ENCODE measurements around the gene CORO2B. TPM values are rescaled to one million over a fixed set of nuclear protein-coding genes. Genes with fewer than 3 reads are reported as not detected.

CORO2B gene
- total RNA-seq, 1 donor from 2014 or later, result 82.5 TPM

DNA sequence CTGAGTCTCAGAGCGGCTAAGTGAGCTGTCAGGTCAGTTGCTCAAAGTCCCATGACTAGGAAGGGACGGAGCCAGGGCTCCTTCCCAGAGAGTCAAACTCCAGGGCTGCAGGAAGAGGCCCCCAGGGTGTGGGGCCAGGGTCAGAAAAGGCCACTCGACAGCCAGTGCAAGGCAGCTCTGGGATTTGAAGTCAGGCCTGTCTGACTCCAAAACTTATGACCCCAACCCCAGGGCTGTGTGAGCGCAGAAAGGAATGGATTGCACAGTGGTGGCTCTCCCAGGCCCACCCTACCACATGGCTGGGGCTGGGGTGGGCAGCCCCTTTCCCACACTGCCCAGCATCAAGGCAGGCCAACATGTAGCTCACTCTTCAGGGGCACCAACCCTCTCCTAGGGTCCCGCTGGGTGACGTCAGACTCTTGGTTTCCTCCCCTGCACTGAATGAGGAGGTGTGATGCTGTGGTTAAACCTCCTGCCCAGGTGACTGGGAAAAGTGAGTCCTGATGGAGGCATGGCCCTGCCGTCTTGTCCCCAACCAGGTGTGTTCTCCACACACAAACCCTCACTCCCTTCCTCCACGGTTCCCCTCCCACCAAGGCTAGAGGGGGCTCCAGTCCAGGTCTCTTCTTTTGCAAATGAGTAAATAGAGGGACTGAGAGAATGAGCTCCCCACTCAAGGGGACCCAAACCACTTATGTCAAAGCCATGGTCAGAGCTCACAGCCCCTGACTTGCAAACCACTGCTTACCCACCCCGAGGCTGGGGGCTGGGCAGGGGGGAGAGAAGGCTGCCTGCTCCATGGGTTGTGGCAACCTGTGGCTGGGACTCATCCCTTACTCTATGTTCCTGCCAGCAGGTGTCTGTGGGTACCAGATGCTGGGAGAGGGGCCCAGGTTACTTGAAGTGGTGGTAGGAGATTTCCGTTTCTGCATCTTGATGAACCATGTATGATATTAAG, 23.8 kb upstream of the CORO2B start:
- Mint-ChIP-seq H3K36me3 (ENCODE audit: low read depth) (peaks cover 9% of the 10 kb centered on the region), H3K4me1 (ENCODE audit: low read depth) (peaks cover 76% of the 10 kb centered on the region), H3K27ac (ENCODE audit: unreplicated experiment) (no peak overlapping the region), H3K9me3 (ENCODE audit: low read depth) (no peaks in the 10 kb centered on the region), H3K4me3 (ENCODE audit: unreplicated experiment) (no peak overlapping the region), H3K27me3 (ENCODE audit: low read depth) (no peaks in the 10 kb centered on the region)
- DNase-seq (ENCODE audit: low spot score), result peak; percentile 43
- TF ChIP-seq, protein P1, sequence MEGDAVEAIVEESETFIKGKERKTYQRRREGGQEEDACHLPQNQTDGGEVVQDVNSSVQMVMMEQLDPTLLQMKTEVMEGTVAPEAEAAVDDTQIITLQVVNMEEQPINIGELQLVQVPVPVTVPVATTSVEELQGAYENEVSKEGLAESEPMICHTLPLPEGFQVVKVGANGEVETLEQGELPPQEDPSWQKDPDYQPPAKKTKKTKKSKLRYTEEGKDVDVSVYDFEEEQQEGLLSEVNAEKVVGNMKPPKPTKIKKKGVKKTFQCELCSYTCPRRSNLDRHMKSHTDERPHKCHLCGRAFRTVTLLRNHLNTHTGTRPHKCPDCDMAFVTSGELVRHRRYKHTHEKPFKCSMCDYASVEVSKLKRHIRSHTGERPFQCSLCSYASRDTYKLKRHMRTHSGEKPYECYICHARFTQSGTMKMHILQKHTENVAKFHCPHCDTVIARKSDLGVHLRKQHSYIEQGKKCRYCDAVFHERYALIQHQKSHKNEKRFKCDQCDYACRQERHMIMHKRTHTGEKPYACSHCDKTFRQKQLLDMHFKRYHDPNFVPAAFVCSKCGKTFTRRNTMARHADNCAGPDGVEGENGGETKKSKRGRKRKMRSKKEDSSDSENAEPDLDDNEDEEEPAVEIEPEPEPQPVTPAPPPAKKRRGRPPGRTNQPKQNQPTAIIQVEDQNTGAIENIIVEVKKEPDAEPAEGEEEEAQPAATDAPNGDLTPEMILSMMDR (IDR thresholded peaks at IDR 0.05), result no peak

GRCh38 chr15:68555679-68556037, 23.1 kb upstream of the CORO2B start:
- Mint-ChIP-seq H3K36me3 (ENCODE audit: low read depth) (peaks cover 9% of the 10 kb centered on the region), H3K9me3 (ENCODE audit: low read depth) (no peaks in the 10 kb centered on the region), H3K4me3 (ENCODE audit: unreplicated experiment) (no peak overlapping the region), H3K27me3 (ENCODE audit: low read depth) (no peaks in the 10 kb centered on the region), H3K27ac (ENCODE audit: unreplicated experiment) (peak overlapping the region; percentile 57), H3K4me1 (ENCODE audit: low read depth) (peaks cover 76% of the 10 kb centered on the region)
- TF ChIP-seq, protein P1 (IDR thresholded peaks at IDR 0.05), result no peak
- DNase-seq (ENCODE audit: low spot score), result peak; percentile 56

DNA sequence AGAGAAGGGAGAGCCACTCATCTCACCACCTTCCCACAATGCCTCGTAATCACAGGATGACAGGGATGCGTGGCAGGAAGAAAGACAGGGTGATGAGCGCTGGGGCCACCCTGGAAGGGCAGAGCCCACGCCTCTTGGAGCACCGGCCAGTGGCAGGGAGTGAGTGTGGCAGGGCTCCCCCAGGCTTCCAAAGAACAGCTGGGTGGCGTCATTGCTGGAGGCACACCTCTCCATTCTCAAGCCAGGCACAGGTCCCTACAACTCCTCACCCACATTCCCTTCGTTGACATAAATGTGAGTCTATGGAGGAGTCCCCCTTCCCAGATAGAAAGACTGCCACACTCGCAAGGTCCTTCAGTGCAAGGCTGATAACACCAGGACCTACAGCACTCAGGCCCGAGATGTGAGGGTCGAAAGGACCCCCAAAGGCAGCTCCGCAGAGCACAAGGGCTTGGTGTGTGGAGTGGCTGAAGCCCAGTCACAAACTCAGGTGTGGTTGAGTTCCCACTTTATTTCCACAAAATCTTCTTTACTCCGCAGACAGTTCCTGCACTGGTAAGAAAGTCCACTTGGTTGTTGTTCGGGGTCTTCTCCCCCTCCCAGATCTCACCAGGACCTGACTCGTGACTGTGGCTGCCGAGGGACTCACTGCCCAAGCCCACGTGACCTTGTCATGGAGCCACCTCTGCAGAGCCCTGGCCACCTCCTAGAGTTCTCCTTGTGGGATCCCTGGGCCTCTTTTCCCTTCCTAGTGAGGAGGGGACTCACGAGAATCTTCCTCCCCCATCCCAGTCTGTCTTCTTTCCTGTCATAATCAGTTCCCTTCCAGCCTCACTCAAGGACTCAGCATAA, 22.4 kb upstream of the CORO2B start:
- no peaks in the 10 kb centered on the region for H3K9me3 Mint-ChIP-seq (ENCODE audit: low read depth)
- no peak overlapping the region for H3K4me3 Mint-ChIP-seq (ENCODE audit: unreplicated experiment)
- peak overlapping the region; percentile 57 for H3K27ac Mint-ChIP-seq (ENCODE audit: unreplicated experiment)
- H3K4me1 Mint-ChIP-seq (ENCODE audit: low read depth), result peaks cover 77% of the 10 kb centered on the region
- H3K36me3 Mint-ChIP-seq (ENCODE audit: low read depth), result peaks cover 9% of the 10 kb centered on the region
- no peaks in the 10 kb centered on the region for H3K27me3 Mint-ChIP-seq (ENCODE audit: low read depth)
- peak; percentile 69 for DNase-seq (ENCODE audit: low spot score)
- TF ChIP-seq, protein P1 (IDR thresholded peaks at IDR 0.05), result no peak

DNA sequence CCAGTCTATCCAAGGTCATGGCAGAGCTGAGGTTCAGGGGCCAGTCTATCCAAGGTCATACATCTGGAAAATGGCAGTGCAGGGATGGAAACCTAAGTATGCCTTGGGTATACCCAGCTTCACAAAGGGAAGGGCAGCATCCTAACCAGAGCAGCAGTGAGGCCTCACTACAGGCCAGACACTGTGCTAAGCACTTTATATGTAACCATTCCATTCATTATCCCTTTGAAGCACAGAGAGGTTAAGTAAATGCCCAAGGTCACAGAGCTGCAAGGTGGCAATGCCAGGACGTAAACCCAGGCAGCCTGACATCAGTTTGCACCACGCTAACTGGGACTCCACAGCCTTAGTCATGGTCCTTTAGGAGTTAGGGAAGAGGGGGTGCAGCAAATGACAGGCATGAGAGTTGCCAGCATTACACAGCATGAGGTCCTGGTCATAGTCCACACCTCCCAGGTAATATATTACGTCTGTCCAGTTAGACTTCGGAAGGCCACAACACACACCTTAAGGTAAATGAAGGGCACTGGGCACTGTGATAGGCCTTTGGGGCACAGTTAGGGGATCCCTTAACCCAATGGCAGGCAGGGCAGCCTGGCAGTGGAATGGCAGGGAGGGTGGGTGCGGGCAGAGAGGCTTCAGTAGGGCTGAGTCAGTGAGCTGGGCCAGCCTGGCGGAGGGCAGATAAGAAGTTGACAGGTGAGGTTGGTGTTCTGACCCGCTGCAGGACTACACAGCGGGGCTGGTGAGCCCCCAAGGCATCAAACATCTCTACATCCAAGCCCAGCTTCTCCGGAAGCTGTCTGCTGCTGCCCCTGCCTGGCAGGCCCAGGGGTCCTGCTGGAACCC, 21.1 kb upstream of the CORO2B start:
- DNase-seq (ENCODE audit: low spot score), result peak; percentile 61
- Mint-ChIP-seq H3K4me3 (ENCODE audit: unreplicated experiment) (no peak overlapping the region), H3K4me1 (ENCODE audit: low read depth) (peaks cover 67% of the 10 kb centered on the region), H3K27ac (ENCODE audit: unreplicated experiment) (no peak overlapping the region), H3K9me3 (ENCODE audit: low read depth) (no peaks in the 10 kb centered on the region), H3K36me3 (ENCODE audit: low read depth) (peaks cover 11% of the 10 kb centered on the region), H3K27me3 (ENCODE audit: low read depth) (no peaks in the 10 kb centered on the region)
- TF ChIP-seq, protein P1 (IDR thresholded peaks at IDR 0.05), result no peak
